ENCODE results near the gene PRRT4.

PRRT4 gene

DNA sequence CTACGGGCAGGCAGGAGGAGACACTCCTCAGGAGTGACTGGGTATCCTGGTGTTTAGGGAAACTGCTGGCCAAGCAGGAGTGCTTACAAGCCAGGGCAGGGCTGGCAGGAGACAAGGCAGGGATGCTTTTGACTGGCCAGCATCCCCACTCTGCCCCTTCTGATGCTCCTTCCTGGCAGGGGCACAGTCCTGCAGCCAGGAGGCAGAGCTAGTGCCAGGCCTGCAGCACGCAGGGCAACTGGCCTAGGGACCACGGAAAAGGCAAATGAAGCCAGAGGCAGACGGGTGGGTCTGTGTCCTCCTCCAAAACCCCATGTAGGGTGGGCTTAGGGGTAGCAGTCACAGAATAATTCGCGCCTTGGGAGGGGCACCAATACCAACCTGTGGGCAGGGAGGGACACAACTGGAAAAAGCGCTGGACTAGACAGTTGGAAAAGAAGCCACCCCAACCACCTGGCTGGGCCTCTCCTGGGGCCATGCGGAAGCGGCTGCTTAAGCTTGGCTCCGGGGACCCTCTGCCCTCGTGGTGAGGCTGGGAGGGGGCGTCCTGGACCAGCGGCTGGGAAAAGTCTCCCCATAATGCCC lies 43.5 kb upstream of the PRRT4 start:
- no peak overlapping the region for H3K27ac ChIP-seq (ENCODE audit: insufficient read depth, low read depth, low read length, poor library complexity, severe bottlenecking)
- WGBS, 2 experiments, result 38 to 39% methylated on average over 13 of the region's 13 CpGs
- peak overlapping the region; percentile 61 for H3K4me3 ChIP-seq (ENCODE audit: insufficient read depth, low read depth, low read length)
- H3K9me3 ChIP-seq (ENCODE audit: control insufficient read depth, low read length), result no peaks in the 10 kb centered on the region
- peaks cover 3% of the 10 kb centered on the region for H3K36me3 ChIP-seq (ENCODE audit: control insufficient read depth, insufficient read depth, low read length)
- peaks cover 43% of the 10 kb centered on the region for H3K4me1 ChIP-seq (ENCODE audit: control insufficient read depth, insufficient read depth, low read length)
- peaks cover 55% of the 10 kb centered on the region for H3K27me3 ChIP-seq (ENCODE audit: control insufficient read depth, insufficient read depth, low read length, poor library complexity, severe bottlenecking)

DNA sequence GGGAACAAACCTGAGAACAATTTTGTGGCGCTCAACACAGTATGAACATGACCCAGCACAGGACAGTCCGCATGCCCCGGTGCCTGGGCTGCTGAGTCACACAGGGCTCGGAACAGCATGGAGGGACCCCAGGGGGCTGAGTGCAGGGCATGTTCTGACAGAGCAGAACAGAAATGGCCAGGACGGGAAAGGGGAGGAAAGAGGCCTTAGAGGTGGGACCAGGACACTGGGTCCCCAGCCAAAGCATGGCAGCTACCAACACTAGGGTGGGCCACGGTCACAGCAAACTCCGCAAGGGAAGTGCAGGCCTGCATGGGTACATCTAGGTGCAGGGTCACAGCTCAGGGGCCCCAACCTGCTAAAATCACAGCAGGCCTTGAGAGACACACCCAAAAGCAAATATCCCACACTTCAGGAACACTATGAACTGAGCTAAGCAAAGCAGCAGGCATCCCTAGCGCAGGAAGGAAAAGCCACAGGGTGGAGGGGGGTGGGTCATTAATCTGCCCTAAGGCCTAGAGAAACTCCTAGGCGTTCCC lies 42.7 kb upstream of the PRRT4 start:
- 68 to 73% methylated on average over 9 of the region's 9 CpGs for WGBS, 2 experiments
- H3K36me3 ChIP-seq (ENCODE audit: control insufficient read depth, insufficient read depth, low read length), result peaks cover 3% of the 10 kb centered on the region
- peaks cover 48% of the 10 kb centered on the region for H3K27me3 ChIP-seq (ENCODE audit: control insufficient read depth, insufficient read depth, low read length, poor library complexity, severe bottlenecking)
- H3K4me3 ChIP-seq (ENCODE audit: insufficient read depth, low read depth, low read length), result no peak overlapping the region
- no peak overlapping the region for H3K27ac ChIP-seq (ENCODE audit: insufficient read depth, low read depth, low read length, poor library complexity, severe bottlenecking)
- peaks cover 41% of the 10 kb centered on the region for H3K4me1 ChIP-seq (ENCODE audit: control insufficient read depth, insufficient read depth, low read length)
- no peaks in the 10 kb centered on the region for H3K9me3 ChIP-seq (ENCODE audit: control insufficient read depth, low read length)

DNA sequence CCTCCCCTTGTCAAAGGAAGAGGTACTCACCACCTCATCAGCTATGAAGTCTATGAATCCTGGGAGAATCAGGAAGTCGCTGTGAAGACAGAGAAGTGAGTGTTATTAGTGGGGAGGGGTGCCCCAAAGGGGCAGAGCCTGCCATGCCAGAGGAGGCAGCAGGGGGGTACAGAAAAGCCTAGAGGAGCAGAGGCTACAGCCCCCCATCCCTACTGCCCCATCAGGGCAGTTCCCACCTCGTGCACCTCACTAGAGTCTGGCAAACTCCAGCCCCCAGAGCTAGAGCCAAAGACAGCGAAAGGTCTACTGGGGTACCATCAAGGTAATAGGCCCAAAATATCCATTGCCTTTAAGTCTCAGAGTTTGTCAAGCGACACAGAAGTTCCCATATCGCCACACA lies 42.2 kb upstream of the PRRT4 start:
- Histone ChIP-seq H3K4me3 (ENCODE audit: insufficient read depth, low read depth, low read length) (no peak overlapping the region), H3K4me1 (ENCODE audit: control insufficient read depth, insufficient read depth, low read length) (peaks cover 36% of the 10 kb centered on the region), H3K9me3 (ENCODE audit: control insufficient read depth, low read length) (no peaks in the 10 kb centered on the region), H3K27me3 (ENCODE audit: control insufficient read depth, insufficient read depth, low read length, poor library complexity, severe bottlenecking) (peaks cover 43% of the 10 kb centered on the region), H3K27ac (ENCODE audit: insufficient read depth, low read depth, low read length, poor library complexity, severe bottlenecking) (no peak overlapping the region), H3K36me3 (ENCODE audit: control insufficient read depth, insufficient read depth, low read length) (peaks cover 3% of the 10 kb centered on the region)
- WGBS, 2 experiments, result 86 to 94% methylated on average over 5 of the region's 5 CpGs

DNA sequence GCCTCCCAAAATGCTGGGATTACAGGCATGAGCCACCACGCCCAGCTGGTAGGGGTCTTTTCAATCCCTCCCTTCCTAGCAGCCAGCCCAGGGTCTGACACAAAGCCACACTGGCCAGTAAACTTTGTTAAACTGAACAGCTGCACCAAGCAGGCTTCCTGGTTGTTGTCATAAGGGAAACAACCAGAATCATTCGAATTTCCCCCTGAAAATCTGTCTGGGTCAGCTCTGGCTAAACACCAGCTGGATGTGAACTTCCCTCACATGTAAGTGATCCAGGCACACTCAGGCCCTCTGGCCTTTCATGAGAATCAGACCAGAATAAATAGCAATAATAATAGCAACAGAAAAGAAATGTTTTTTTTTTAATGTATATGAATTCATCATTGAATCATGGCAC lies 40.9 kb upstream of the PRRT4 start:
- H3K27ac ChIP-seq (ENCODE audit: insufficient read depth, low read depth, low read length, poor library complexity, severe bottlenecking), result no peak overlapping the region
- no peaks in the 10 kb centered on the region for H3K9me3 ChIP-seq (ENCODE audit: control insufficient read depth, low read length)
- H3K27me3 ChIP-seq (ENCODE audit: control insufficient read depth, insufficient read depth, low read length, poor library complexity, severe bottlenecking), result peaks cover 30% of the 10 kb centered on the region
- 89 to 90% methylated on average over 2 of the region's 2 CpGs for WGBS, 2 experiments
- peaks cover 23% of the 10 kb centered on the region for H3K4me1 ChIP-seq (ENCODE audit: control insufficient read depth, insufficient read depth, low read length)
- H3K36me3 ChIP-seq (ENCODE audit: control insufficient read depth, insufficient read depth, low read length), result peaks cover 9% of the 10 kb centered on the region
- H3K4me3 ChIP-seq (ENCODE audit: insufficient read depth, low read depth, low read length), result no peak overlapping the region

DNA sequence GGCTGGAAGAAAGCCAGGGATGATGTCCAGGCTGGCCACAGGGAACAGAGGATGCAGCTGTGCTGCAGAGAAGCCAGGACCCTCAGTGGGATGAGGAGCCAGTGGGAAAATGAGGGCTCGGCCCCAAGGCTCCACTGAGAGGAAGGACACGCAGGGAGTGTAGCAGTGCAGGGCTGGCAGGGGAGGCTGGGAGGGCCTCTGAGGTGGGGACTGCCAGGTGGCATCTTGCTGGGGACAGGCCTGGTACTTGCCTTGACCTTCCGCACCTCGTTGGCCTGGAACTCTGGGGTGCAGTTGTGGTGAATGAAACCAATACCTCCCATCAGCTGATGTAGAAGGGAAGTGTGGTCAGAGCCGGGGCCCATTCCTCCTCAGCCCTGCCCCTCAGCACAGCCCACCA lies 39.1 kb upstream of the PRRT4 start:
- no peak overlapping the region for H3K4me3 ChIP-seq (ENCODE audit: insufficient read depth, low read depth, low read length)
- peaks cover 16% of the 10 kb centered on the region for H3K27me3 ChIP-seq (ENCODE audit: control insufficient read depth, insufficient read depth, low read length, poor library complexity, severe bottlenecking)
- H3K9me3 ChIP-seq (ENCODE audit: control insufficient read depth, low read length), result no peaks in the 10 kb centered on the region
- peaks cover 16% of the 10 kb centered on the region for H3K4me1 ChIP-seq (ENCODE audit: control insufficient read depth, insufficient read depth, low read length)
- H3K36me3 ChIP-seq (ENCODE audit: control insufficient read depth, insufficient read depth, low read length), result peaks cover 17% of the 10 kb centered on the region
- 93 to 94% methylated on average over 5 of the region's 5 CpGs for WGBS, 2 experiments
- no peak overlapping the region for H3K27ac ChIP-seq (ENCODE audit: insufficient read depth, low read depth, low read length, poor library complexity, severe bottlenecking)

DNA sequence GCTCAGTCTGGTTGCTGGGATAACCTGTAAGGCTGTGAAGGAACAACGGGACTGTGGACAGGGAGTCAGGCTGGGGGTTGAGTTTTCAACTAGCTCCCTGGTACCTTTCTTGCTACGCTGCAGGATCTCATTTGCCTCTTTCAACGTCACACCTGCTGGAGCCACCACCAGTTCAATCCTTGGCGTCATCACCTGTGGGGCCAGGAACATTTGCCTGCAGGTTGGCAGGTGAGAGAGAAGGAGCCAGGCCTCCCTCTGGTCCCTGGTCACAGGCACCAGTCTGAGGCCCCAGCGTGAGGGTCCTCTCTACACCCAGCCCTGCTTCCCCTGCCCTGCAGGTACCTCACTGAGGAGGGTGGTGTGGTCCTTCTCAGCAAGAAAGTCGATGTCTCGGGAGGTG lies 38.5 kb upstream of the PRRT4 start:
- Histone ChIP-seq H3K27me3 (ENCODE audit: control insufficient read depth, insufficient read depth, low read length, poor library complexity, severe bottlenecking) (peaks cover 11% of the 10 kb centered on the region), H3K4me3 (ENCODE audit: insufficient read depth, low read depth, low read length) (no peak overlapping the region)

DNA sequence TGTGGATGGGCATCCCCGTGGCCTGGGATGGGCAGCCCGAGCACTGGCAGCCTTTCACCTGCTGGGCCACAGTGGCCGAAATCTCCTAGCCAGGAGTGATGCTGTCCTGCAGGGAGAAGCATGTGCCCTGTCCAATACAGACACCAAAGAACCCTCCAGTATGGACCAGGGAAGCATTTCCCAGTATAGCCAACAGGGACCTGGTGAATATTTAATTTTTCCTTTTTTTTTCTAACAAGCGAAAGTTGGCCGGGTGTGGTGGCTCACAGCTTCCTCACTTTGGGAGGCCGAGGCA lies 37.3 kb upstream of the PRRT4 start:
- no peaks in the 10 kb centered on the region for H3K9me3 ChIP-seq (ENCODE audit: control insufficient read depth, low read length)
- H3K4me3 ChIP-seq (ENCODE audit: insufficient read depth, low read depth, low read length), result no peak overlapping the region
- peaks cover 1% of the 10 kb centered on the region for H3K4me1 ChIP-seq (ENCODE audit: control insufficient read depth, insufficient read depth, low read length)
- no peaks in the 10 kb centered on the region for H3K27me3 ChIP-seq (ENCODE audit: control insufficient read depth, insufficient read depth, low read length, poor library complexity, severe bottlenecking)
- no peak overlapping the region for H3K27ac ChIP-seq (ENCODE audit: insufficient read depth, low read depth, low read length, poor library complexity, severe bottlenecking)
- peaks cover 21% of the 10 kb centered on the region for H3K36me3 ChIP-seq (ENCODE audit: control insufficient read depth, insufficient read depth, low read length)
- 55 to 64% methylated on average over 6 of the region's 6 CpGs for WGBS, 2 experiments

More for the DNA sequence above, 38.5 kb upstream of the PRRT4 start:
- peaks cover 13% of the 10 kb centered on the region for H3K4me1 ChIP-seq (ENCODE audit: control insufficient read depth, insufficient read depth, low read length)
- H3K36me3 ChIP-seq (ENCODE audit: control insufficient read depth, insufficient read depth, low read length), result peaks cover 17% of the 10 kb centered on the region
- H3K9me3 ChIP-seq (ENCODE audit: control insufficient read depth, low read length), result no peaks in the 10 kb centered on the region
- H3K27ac ChIP-seq (ENCODE audit: insufficient read depth, low read depth, low read length, poor library complexity, severe bottlenecking), result no peak overlapping the region
- WGBS, 2 experiments, result 93 to 94% methylated on average over 7 of the region's 7 CpGs

GRCh38 chr7:128398016-128398840 lies 36.7 kb upstream of the PRRT4 start:
- no peaks in the 10 kb centered on the region for H3K4me1 ChIP-seq (ENCODE audit: control insufficient read depth, insufficient read depth, low read length)
- no peak overlapping the region for H3K4me3 ChIP-seq (ENCODE audit: insufficient read depth, low read depth, low read length)
- 80 to 81% methylated on average over 16 of the region's 16 CpGs for WGBS, 2 experiments
- no peak overlapping the region for H3K27ac ChIP-seq (ENCODE audit: insufficient read depth, low read depth, low read length, poor library complexity, severe bottlenecking)
- no peaks in the 10 kb centered on the region for H3K9me3 ChIP-seq (ENCODE audit: control insufficient read depth, low read length)
- H3K27me3 ChIP-seq (ENCODE audit: control insufficient read depth, insufficient read depth, low read length, poor library complexity, severe bottlenecking), result no peaks in the 10 kb centered on the region
- H3K36me3 ChIP-seq (ENCODE audit: control insufficient read depth, insufficient read depth, low read length), result peaks cover 23% of the 10 kb centered on the region

GRCh38 chr7:128396357-128396756 lies 34.9 kb upstream of the PRRT4 start:
- no peak overlapping the region for H3K27ac ChIP-seq (ENCODE audit: insufficient read depth, low read depth, low read length, poor library complexity, severe bottlenecking)
- peaks cover 23% of the 10 kb centered on the region for H3K36me3 ChIP-seq (ENCODE audit: control insufficient read depth, insufficient read depth, low read length)
- 95 to 97% methylated on average over 11 of the region's 11 CpGs for WGBS, 2 experiments
- no peaks in the 10 kb centered on the region for H3K4me1 ChIP-seq (ENCODE audit: control insufficient read depth, insufficient read depth, low read length)
- H3K9me3 ChIP-seq (ENCODE audit: control insufficient read depth, low read length), result no peaks in the 10 kb centered on the region
- H3K4me3 ChIP-seq (ENCODE audit: insufficient read depth, low read depth, low read length), result no peak overlapping the region
- H3K27me3 ChIP-seq (ENCODE audit: control insufficient read depth, insufficient read depth, low read length, poor library complexity, severe bottlenecking), result no peaks in the 10 kb centered on the region

DNA sequence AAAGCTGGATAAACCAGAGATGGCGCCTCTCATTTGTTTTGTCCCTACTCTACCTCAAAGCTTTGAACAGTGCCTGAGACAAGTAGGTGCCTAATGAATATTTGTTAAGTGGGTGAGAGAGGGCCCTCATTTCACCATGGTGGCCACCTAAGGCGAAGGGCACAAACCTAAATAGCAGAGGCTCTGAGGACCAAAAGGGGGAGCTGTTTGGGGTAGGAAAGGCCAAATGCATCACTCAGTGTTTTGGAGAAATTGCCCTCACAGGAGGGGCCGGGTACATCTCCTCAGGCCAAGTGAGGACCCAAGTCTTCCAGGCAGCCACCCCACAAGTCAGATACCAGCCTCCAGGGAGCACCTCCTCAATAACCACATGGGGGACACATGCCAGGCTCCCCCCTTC lies 34.3 kb upstream of the PRRT4 start:
- H3K9me3 ChIP-seq (ENCODE audit: control insufficient read depth, low read length), result no peaks in the 10 kb centered on the region

More for the DNA sequence above, 34.3 kb upstream of the PRRT4 start:
- Histone ChIP-seq H3K4me3 (ENCODE audit: insufficient read depth, low read depth, low read length) (no peak overlapping the region), H3K36me3 (ENCODE audit: control insufficient read depth, insufficient read depth, low read length) (peaks cover 20% of the 10 kb centered on the region), H3K27me3 (ENCODE audit: control insufficient read depth, insufficient read depth, low read length, poor library complexity, severe bottlenecking) (no peaks in the 10 kb centered on the region), H3K27ac (ENCODE audit: insufficient read depth, low read depth, low read length, poor library complexity, severe bottlenecking) (no peak overlapping the region), H3K4me1 (ENCODE audit: control insufficient read depth, insufficient read depth, low read length) (no peaks in the 10 kb centered on the region)
- 89 to 93% methylated on average over 3 of the region's 3 CpGs for WGBS, 2 experiments

Measured in ectodermal cell (in vitro differentiated cells).